D721Med (cell line): Measurements from ENCODE around the gene CDH2.

Source experiments
- DNase-seq: peaks from one replicate; pipeline ENCODE4 v3.0.0; 2011; ENCODE audit warnings: low spot score; ENCODE audit not compliant: insufficient read length
- FAIRE-seq: peaks from 2 replicates; lab custom pipeline; 2011; peaks lifted over from hg19 to GRCh38; lab: Jason Lieb, UNC
- CTCF ChIP-seq: IDR thresholded peaks from 2 replicates; pipeline ENCODE4 v1.5.1; 2012; ENCODE audit warnings: mild to moderate bottlenecking, control low read depth; ENCODE audit not compliant: insufficient read depth; ENCODE audit errors: missing control alignments

Gene CDH2

GRCh38 chr18:28109781-28110560, 67.0 kb downstream of the CDH2 start:
- peak; percentile 77 for FAIRE-seq
- TF ChIP-seq CTCF = no peak
- DNase-seq = no peak

- peak; percentile 74 for FAIRE-seq
- no peak for DNase-seq
- peak; percentile 74 for TF ChIP-seq CTCF
Measured at GRCh38 chr18:28108814-28109213, 68.1 kb downstream of the CDH2 start.

GRCh38 chr18:28108254-28108653, 68.7 kb downstream of the CDH2 start:
- FAIRE-seq (no peak), DNase-seq (no peak)
- no peak for TF ChIP-seq CTCF

GRCh38 chr18:28099237-28099636, 77.7 kb downstream of the CDH2 start:
- no peak for TF ChIP-seq CTCF
- FAIRE-seq (no peak), DNase-seq (no peak)

GRCh38 chr18:28095631-28096030, 81.3 kb downstream of the CDH2 start:
- DNase-seq (no peak), FAIRE-seq (no peak)
- TF ChIP-seq CTCF = no peak

GRCh38 chr18:28095041-28095440, 81.9 kb downstream of the CDH2 start:
- DNase-seq (no peak), FAIRE-seq (no peak)
- no peak for TF ChIP-seq CTCF

- DNase-seq (no peak), FAIRE-seq (peak; percentile 61)
- TF ChIP-seq CTCF = no peak
Measured at GRCh38 chr18:28091197-28091596, 85.7 kb downstream of the CDH2 start.
